GM19193 (cell line): ENCODE data around the gene RBFOX2.

Source experiments
- POLR2A ChIP-seq: IDR thresholded peaks from 4 replicates; pipeline ENCODE4 v1.6.1; 2011; ENCODE audit not compliant: insufficient read depth, insufficient read length; ENCODE audit errors: extremely low read depth

RBFOX2 gene

GRCh38 chr22:35971456-35972119 lies 57.0 kb downstream of the RBFOX2 start:
- no peak for TF ChIP-seq POLR2A

- TF ChIP-seq POLR2A = no peak
These were observed 57.8 kb downstream of the RBFOX2 start for GRCh38 chr22:35970616-35971455.

GRCh38 chr22:35967046-35967397 lies 61.6 kb downstream of the RBFOX2 start:
- no peak for TF ChIP-seq POLR2A

GRCh38 chr22:35966314-35967045 lies 62.1 kb downstream of the RBFOX2 start:
- TF ChIP-seq POLR2A = no peak

- no peak for TF ChIP-seq POLR2A
These were observed 65.3 kb downstream of the RBFOX2 start for GRCh38 chr22:35963237-35963810.

GRCh38 chr22:35961480-35962295 lies 66.9 kb downstream of the RBFOX2 start:
- TF ChIP-seq POLR2A = no peak

- TF ChIP-seq POLR2A = no peak
These were observed 67.8 kb downstream of the RBFOX2 start for GRCh38 chr22:35960854-35961253.

GRCh38 chr22:35959121-35959800 lies 69.4 kb downstream of the RBFOX2 start:
- no peak for TF ChIP-seq POLR2A

GRCh38 chr22:35958334-35958733 lies 70.3 kb downstream of the RBFOX2 start:
- no peak for TF ChIP-seq POLR2A

- no peak for TF ChIP-seq POLR2A
These were observed 71.0 kb downstream of the RBFOX2 start for GRCh38 chr22:35957589-35957988.

GRCh38 chr22:35956850-35957249 lies 71.8 kb downstream of the RBFOX2 start:
- TF ChIP-seq POLR2A = no peak

GRCh38 chr22:35955546-35955945 lies 73.1 kb downstream of the RBFOX2 start:
- TF ChIP-seq POLR2A = no peak

GRCh38 chr22:35952576-35952975 lies 76.0 kb downstream of the RBFOX2 start:
- TF ChIP-seq POLR2A = no peak

- no peak for TF ChIP-seq POLR2A
These were observed 78.4 kb downstream of the RBFOX2 start for GRCh38 chr22:35950262-35950661.

GRCh38 chr22:35949243-35949642 lies 79.4 kb downstream of the RBFOX2 start:
- no peak for TF ChIP-seq POLR2A
